ENCODE data around the gene ARHGAP18. TPM values are rescaled to one million over a fixed set of nuclear protein-coding genes. Genes with fewer than 3 reads are reported as not detected.
A peak's percentile ranks its signal among the peaks of the same experiment; 100 is the strongest.

The ARHGAP18 gene
- total and polyA plus RNA-seq, 2 of the 13 experiments (the other 11 are each of a cell fraction or from before 2014, with no cell fraction given) = 58.2 to 115 TPM

DNA sequence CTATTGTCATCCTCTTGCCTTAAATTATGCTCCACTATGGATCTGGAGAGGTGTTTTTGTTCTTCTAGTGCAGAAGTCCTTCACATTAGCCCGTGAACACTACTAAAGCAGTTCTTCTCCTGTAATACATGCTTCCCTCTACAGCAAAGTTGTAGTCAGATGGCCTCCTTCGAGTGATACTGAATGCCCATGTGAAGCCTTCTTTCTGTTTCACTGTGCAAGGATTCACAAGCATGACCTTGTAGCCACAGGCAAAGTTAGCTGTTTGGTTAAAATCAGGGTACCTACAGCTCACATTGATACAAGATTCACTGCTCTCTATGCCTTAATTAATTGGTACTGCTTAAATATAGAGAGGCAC lies 47.6 kb downstream of the ARHGAP18 start:
- H3K9ac ChIP-seq (ENCODE audit: insufficient read depth, low read depth, low read length) = peak overlapping the region; percentile 26
- H3K27ac ChIP-seq (ENCODE audit: extremely low read length, insufficient read depth, low read length) = peak overlapping the region; percentile 65
- H3K4me2 ChIP-seq (ENCODE audit: low read depth, low read length) = peak overlapping the region; percentile 47
- POLR2A ChIA-PET = interaction anchor here (0.7 to 3.6 kb wide), 6 partner anchors 11 to 47 kb away, joined by 3 to 24 read pairs (median 6); partner anchors contain the start of gene ARHGAP18
- DNase-seq (ENCODE audit: low spot score) = no peak
- H3K36me3 ChIP-seq (replicated peaks in 1 of 2; ENCODE audit: control insufficient read depth in 1 of 2, insufficient read depth in 2 of 2, low read length in 2 of 2) = peaks cover 6 to 28% of the 10 kb centered on the region in 2 experiments
- intact Hi-C loops (cut with micrococcal nuclease; ENCODE audit: unreplicated experiment) = no loop called here
- 33% methylated on average over 2 of the region's 2 CpGs for WGBS (ENCODE audit: low lambda C conversion rate)
- no peak overlapping the region for H3K4me3 ChIP-seq (replicated peaks in 1 of 3; ENCODE audit: insufficient read depth in 1 of 3, low read depth in 2 of 3, low read length in 3 of 3)
- no peaks in the 10 kb centered on the region for H3K27me3 ChIP-seq (ENCODE audit: control insufficient read depth in 1 of 2, insufficient read depth in 2 of 2, low read length in 2 of 2)
- H2AFZ ChIP-seq (ENCODE audit: low read length) = no peak overlapping the region
- CTCF ChIA-PET (ENCODE audit: low intra/inter-chr PET ratio, low total read pairs) = no interaction called here
- no peak for FAIRE-seq
- no TSS peak for BruUV-seq (replicated peaks)
- H3K9me3 ChIP-seq (ENCODE audit: low read length) = no peaks in the 10 kb centered on the region
- in situ Hi-C loops (cut with HindIII; ENCODE audit: extremely low pct_ligation_motif_present, low pct_unique_long_range_greater_than_20kb) = no loop called here
- H3K79me2 ChIP-seq (ENCODE audit: insufficient read depth, low read length) = peaks cover 100% of the 10 kb centered on the region
- peaks cover 19% of the 10 kb centered on the region for H4K20me1 ChIP-seq (ENCODE audit: insufficient read depth, low read length)
- ATAC-seq = peak; percentile 70
- peaks cover 82% of the 10 kb centered on the region for H3K4me1 ChIP-seq (ENCODE audit: insufficient read depth, low read length)
- no peak for TF ChIP-seq TOPORS (CRISPR knock-in tag; IDR thresholded peaks at IDR 0.05)
- TF ChIP-seq SATB2 (CRISPR knock-in tag; IDR thresholded peaks at IDR 0.05) = no peak
- TF ChIP-seq PATZ1 (CRISPR knock-in tag; IDR thresholded peaks at IDR 0.05) = no peak
- 0 out of 2 replicates have a peak, but pooled peaks have one; percentile 12 for TF ChIP-seq ZBTB4 (CRISPR knock-in tag; IDR thresholded peaks at IDR 0.05; ENCODE audit: borderline replicate concordance)
- TF ChIP-seq, protein P1, sequence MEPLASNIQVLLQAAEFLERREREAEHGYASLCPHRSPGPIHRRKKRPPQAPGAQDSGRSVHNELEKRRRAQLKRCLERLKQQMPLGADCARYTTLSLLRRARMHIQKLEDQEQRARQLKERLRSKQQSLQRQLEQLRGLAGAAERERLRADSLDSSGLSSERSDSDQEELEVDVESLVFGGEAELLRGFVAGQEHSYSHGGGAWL (CRISPR knock-in tag; IDR thresholded peaks at IDR 0.05) = no peak
- TF ChIP-seq HOXA5 (CRISPR knock-in tag; IDR thresholded peaks at IDR 0.05) = peak; percentile 17; the same call in 1 of the 2 replicates
- TF ChIP-seq, protein P2, sequence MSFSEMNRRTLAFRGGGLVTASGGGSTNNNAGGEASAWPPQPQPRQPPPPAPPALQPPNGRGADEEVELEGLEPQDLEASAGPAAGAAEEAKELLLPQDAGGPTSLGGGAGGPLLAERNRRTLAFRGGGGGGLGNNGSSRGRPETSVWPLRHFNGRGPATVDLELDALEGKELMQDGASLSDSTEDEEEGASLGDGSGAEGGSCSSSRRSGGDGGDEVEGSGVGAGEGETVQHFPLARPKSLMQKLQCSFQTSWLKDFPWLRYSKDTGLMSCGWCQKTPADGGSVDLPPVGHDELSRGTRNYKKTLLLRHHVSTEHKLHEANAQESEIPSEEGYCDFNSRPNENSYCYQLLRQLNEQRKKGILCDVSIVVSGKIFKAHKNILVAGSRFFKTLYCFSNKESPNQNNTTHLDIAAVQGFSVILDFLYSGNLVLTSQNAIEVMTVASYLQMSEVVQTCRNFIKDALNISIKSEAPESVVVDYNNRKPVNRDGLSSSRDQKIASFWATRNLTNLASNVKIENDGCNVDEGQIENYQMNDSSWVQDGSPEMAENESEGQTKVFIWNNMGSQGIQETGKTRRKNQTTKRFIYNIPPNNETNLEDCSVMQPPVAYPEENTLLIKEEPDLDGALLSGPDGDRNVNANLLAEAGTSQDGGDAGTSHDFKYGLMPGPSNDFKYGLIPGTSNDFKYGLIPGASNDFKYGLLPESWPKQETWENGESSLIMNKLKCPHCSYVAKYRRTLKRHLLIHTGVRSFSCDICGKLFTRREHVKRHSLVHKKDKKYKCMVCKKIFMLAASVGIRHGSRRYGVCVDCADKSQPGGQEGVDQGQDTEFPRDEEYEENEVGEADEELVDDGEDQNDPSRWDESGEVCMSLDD (CRISPR knock-in tag; IDR thresholded peaks at IDR 0.05; ENCODE audit: borderline replicate concordance) = no peak
- TF ChIP-seq TCF7L2 (IDR thresholded peaks at IDR 0.05; ENCODE audit: low read depth, low read length) = no peak
- no peak for TF ChIP-seq MTERF4 (CRISPR knock-in tag; IDR thresholded peaks at IDR 0.05)
- TF ChIP-seq, protein P3, sequence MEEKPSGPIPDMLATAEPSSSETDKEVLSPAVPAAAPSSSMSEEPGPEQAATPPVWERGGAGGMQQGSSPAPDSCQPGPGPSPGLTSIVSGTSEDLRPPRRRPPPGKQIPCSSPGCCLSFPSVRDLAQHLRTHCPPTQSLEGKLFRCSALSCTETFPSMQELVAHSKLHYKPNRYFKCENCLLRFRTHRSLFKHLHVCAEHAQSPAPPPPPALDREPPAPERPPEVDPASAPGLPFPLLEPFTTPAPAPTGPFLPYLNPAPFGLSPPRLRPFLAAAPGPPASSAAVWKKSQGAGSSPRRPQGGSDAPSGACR (CRISPR knock-in tag; IDR thresholded peaks at IDR 0.05) = no peak
- no peak for TF ChIP-seq ZEB1 (IDR thresholded peaks at IDR 0.05; ENCODE audit: insufficient replicate concordance, low read depth)
